Stomach (tissue), 9 donors: ENCODE results near the gene TRIM14. TPM values are rescaled to one million over a fixed set of nuclear protein-coding genes. Genes with fewer than 3 reads are reported as not detected.

Experiments
- DNase-seq, 2 donors: peaks; one replicate each; pipeline versions ENCODE4 v3.0.0 to v3.0.0-alpha.2; 2013 to 2019
- H3K27ac ChIP-seq, 5 donors: fragments of 200-600 bp in 4 of 5; sonication (generic) in 4 of 5; one replicate each; pipeline ENCODE4 v1.5.1; 2013 to 2019; ENCODE audit warnings: mild to moderate bottlenecking in 1 of 5, moderate library complexity in 1 of 5
- H3K27me3 ChIP-seq, 3 donors: fragments of 200-600 bp; sonication (generic); one replicate each; pipeline ENCODE4 v1.5.1; 2017 to 2019; ENCODE audit warnings: mixed run types in 1 of 3
- H3K36me3 ChIP-seq, 4 donors: fragments of 200-600 bp; sonication (generic); 1 replicate in 3 of 4; 2 replicates in 1 of 4; pipeline ENCODE4 v1.5.1; 2016 to 2019
- H3K4me1 ChIP-seq, 4 donors: fragments of 200-600 bp; sonication (generic); one replicate each; pipeline ENCODE4 v1.5.1; 2016 to 2019
- H3K4me3 ChIP-seq, 4 donors: fragments of 200-600 bp; sonication (generic) in 3 of 4; one replicate each; pipeline ENCODE4 v1.5.1; 2016 to 2019; ENCODE audit warnings: mild to moderate bottlenecking in 1 of 4
- H3K9me3 ChIP-seq, 4 donors: fragments of 200-600 bp; sonication (generic); one replicate each; pipeline ENCODE4 v1.5.1; 2016 to 2019
- CTCF ChIP-seq, 7 experiments: fragments of 450-650 bp in 4 of 7; fragments of 200-600 bp in 3 of 7; sonication (generic) in 3 of 7; IDR thresholded peaks; one replicate each; pipeline ENCODE4 v1.5.1; 2016 to 2019; ENCODE audit warnings: antibody characterized with exemption in 7 of 7, control low read depth in 2 of 7, mild to moderate bottlenecking in 1 of 7
- EP300 ChIP-seq: sonication (generic); formaldehyde crosslinking; IDR thresholded peaks from one replicate; pipeline ENCODE4 v1.6.1; 2017; ENCODE audit warnings: antibody characterized with exemption
- POLR2A ChIP-seq, 4 donors: fragments of 450-650 bp; IDR thresholded peaks; one replicate each; pipeline ENCODE4 v1.6.1; 2016; ENCODE audit warnings: antibody characterized with exemption in 4 of 4, control low read depth in 2 of 4, mild to moderate bottlenecking in 1 of 4, moderate library complexity in 1 of 4
- POLR2AphosphoS5 ChIP-seq, 3 donors: sonication (generic); formaldehyde crosslinking; IDR thresholded peaks; one replicate each; pipeline ENCODE4 v1.6.1; 2016; ENCODE audit warnings: antibody characterized with exemption in 3 of 3
- WGBS, 5 donors: extraction: QIAGEN DNeasy Blood & Tissue Kit in 3 of 5; methylation state at CpG; one replicate each; pipeline versions ENCODE4 v1.1.5 to v1.1.7; 2013 to 2018; 5-methylcytosine and 5-hydroxymethylcytosine counted together
- intact Hi-C: fragments of 100-400 bp; cut with DNase I; formaldehyde crosslinking; loops from one replicate; pipeline ENCODE4 v1.15.1; 2023; ENCODE audit warnings: low total_unique reads
- polyA plus RNA-seq, 3 donors: library from polyadenylated mRNA; stranded (reverse); fragments of 200-250 nt; gene quantifications; one replicate each; pipeline ENCODE4 v1.2.3, GENCODE V29; 2013
- total RNA-seq, 5 donors: library from RNA; depleted of rRNA; stranded (reverse); fragments of >200 nt; gene quantifications; one replicate each; pipeline versions ENCODE4 v1.1.0 to v1.2.3, GENCODE V29; 2014 to 2016
- donor health status: healthy with polysubstance abuse.
- donor health status: Bipolar disorder and iron deficiency.
- donor health status: healthy.

TRIM14 gene
- total and polyA plus RNA-seq, 8 donors: 4.7 to 249 (median 10.7) TPM

GRCh38 chr9:98144631-98145030 is 25.6 kb upstream of the TRIM14 start:
- WGBS, 5 donors: 65 to 94% (median 74%) methylated on average over 3 of the region's 3 CpGs
- Histone ChIP-seq H3K9me3 (no peaks in the 10 kb centered on the region), H3K27ac (peak overlapping the region; percentile 77 to 93 (median 89)), H3K4me1 (peaks cover 28 to 48% (median 40%) of the 10 kb centered on the region in 4 donors), H3K4me3 (no peak overlapping the region), H3K36me3 (no peaks in the 10 kb centered on the region), H3K27me3 (no peaks in the 10 kb centered on the region)
- intact Hi-C loops: no loop called here
- TF ChIP-seq POLR2AphosphoS5 (IDR thresholded peaks at IDR 0.05): no peak
- no peak for TF ChIP-seq CTCF (IDR thresholded peaks at IDR 0.05)
- TF ChIP-seq POLR2A (IDR thresholded peaks at IDR 0.05): no peak
- no peak for TF ChIP-seq EP300
- no peak for DNase-seq

GRCh38 chr9:98144076-98144475 is 25.1 kb upstream of the TRIM14 start:
- intact Hi-C loops: no loop called here
- H3K27ac ChIP-seq: peak overlapping the region in 4 of 5 donors; percentile 77 to 92 (median 86)
- H3K4me3 ChIP-seq: no peak overlapping the region
- 58 to 75% (median 59%) methylated on average over 4 of the region's 4 CpGs for WGBS, 5 donors
- DNase-seq: peak in 1 of 2 donors; percentile 48
- no peak for TF ChIP-seq POLR2A (IDR thresholded peaks at IDR 0.05)
- TF ChIP-seq EP300: no peak
- no peak for TF ChIP-seq CTCF (IDR thresholded peaks at IDR 0.05)
- TF ChIP-seq POLR2AphosphoS5 (IDR thresholded peaks at IDR 0.05): no peak
- no peaks in the 10 kb centered on the region for H3K27me3 ChIP-seq
- H3K36me3 ChIP-seq: no peaks in the 10 kb centered on the region
- no peaks in the 10 kb centered on the region for H3K9me3 ChIP-seq
- H3K4me1 ChIP-seq: peaks cover 28 to 48% (median 40%) of the 10 kb centered on the region in 4 donors

GRCh38 chr9:98142925-98143481 is 24.0 kb upstream of the TRIM14 start:
- H3K4me1 ChIP-seq: peaks cover 28 to 48% (median 40%) of the 10 kb centered on the region in 4 donors
- DNase-seq: no peak
- H3K27me3 ChIP-seq: no peaks in the 10 kb centered on the region
- no peaks in the 10 kb centered on the region for H3K9me3 ChIP-seq
- TF ChIP-seq CTCF (IDR thresholded peaks at IDR 0.05) (no peak), POLR2AphosphoS5 (IDR thresholded peaks at IDR 0.05) (no peak), POLR2A (IDR thresholded peaks at IDR 0.05) (no peak), EP300 (no peak)
- H3K4me3 ChIP-seq: no peak overlapping the region
- WGBS, 5 donors: 65 to 83% (median 77%) methylated on average over 7 to 8 of the region's 8 CpGs
- H3K27ac ChIP-seq: peak overlapping the region; percentile 53 to 92 (median 69)
- intact Hi-C loops: no loop called here
- H3K36me3 ChIP-seq: no peaks in the 10 kb centered on the region

- H3K9me3 ChIP-seq: no peaks in the 10 kb centered on the region
- intact Hi-C loops: no loop called here
- no peak overlapping the region for H3K4me3 ChIP-seq
- H3K27me3 ChIP-seq: no peaks in the 10 kb centered on the region
- H3K27ac ChIP-seq: peak overlapping the region; percentile 53 to 92 (median 69)
- peaks cover 28 to 48% (median 40%) of the 10 kb centered on the region in 4 donors for H3K4me1 ChIP-seq
- DNase-seq: peak; percentile 80 to 91
- TF ChIP-seq CTCF (IDR thresholded peaks at IDR 0.05) (no peak), EP300 (no peak), POLR2AphosphoS5 (IDR thresholded peaks at IDR 0.05) (peak in 2 of 3 donors; percentile 48 to 78), POLR2A (IDR thresholded peaks at IDR 0.05) (no peak)
- H3K36me3 ChIP-seq: no peaks in the 10 kb centered on the region
- 31 to 54% (median 45%) methylated on average over 11 to 13 of the region's 13 CpGs for WGBS, 5 donors
These were observed 23.3 kb upstream of the TRIM14 start for GRCh38 chr9:98142182-98142907.
